ENCODE results near the gene ST3GAL4.

DNA sequence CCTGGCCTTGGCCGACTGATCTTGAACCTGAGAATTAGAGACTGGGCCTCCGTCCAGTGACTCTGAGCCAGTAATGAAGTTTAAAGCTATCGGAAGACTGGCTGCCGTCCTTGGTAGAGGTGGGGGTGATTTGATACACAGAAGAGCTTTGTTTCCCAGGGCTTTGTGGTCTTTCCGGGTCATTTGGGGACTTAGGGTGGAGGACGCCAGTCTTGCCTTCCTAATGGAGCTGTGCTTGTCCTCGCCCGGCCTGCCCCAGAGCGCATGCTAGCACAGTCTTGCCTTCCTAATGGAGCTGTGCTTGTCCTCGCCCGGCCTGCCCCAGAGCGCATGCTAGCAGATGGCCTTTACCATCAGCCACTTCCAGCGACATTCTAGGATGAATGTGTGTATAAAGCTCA lies 65.8 kb downstream of the ST3GAL4 start:
- TF ChIP-seq, protein P1, sequence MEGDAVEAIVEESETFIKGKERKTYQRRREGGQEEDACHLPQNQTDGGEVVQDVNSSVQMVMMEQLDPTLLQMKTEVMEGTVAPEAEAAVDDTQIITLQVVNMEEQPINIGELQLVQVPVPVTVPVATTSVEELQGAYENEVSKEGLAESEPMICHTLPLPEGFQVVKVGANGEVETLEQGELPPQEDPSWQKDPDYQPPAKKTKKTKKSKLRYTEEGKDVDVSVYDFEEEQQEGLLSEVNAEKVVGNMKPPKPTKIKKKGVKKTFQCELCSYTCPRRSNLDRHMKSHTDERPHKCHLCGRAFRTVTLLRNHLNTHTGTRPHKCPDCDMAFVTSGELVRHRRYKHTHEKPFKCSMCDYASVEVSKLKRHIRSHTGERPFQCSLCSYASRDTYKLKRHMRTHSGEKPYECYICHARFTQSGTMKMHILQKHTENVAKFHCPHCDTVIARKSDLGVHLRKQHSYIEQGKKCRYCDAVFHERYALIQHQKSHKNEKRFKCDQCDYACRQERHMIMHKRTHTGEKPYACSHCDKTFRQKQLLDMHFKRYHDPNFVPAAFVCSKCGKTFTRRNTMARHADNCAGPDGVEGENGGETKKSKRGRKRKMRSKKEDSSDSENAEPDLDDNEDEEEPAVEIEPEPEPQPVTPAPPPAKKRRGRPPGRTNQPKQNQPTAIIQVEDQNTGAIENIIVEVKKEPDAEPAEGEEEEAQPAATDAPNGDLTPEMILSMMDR (IDR thresholded peaks at IDR 0.05) = no peak
- TF ChIP-seq, protein P2, sequence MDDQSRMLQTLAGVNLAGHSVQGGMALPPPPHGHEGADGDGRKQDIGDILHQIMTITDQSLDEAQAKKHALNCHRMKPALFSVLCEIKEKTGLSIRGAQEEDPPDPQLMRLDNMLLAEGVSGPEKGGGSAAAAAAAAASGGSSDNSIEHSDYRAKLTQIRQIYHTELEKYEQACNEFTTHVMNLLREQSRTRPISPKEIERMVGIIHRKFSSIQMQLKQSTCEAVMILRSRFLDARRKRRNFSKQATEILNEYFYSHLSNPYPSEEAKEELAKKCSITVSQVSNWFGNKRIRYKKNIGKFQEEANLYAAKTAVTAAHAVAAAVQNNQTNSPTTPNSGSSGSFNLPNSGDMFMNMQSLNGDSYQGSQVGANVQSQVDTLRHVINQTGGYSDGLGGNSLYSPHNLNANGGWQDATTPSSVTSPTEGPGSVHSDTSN (IDR thresholded peaks at IDR 0.05) = no peak
- no peak for TF ChIP-seq MAZ (IDR thresholded peaks at IDR 0.05; ENCODE audit: borderline replicate concordance, low read depth, low read length)
- TF ChIP-seq POLR2A (IDR thresholded peaks at IDR 0.05; ENCODE audit: low read length) = no peak
- TF ChIP-seq, protein P3, sequence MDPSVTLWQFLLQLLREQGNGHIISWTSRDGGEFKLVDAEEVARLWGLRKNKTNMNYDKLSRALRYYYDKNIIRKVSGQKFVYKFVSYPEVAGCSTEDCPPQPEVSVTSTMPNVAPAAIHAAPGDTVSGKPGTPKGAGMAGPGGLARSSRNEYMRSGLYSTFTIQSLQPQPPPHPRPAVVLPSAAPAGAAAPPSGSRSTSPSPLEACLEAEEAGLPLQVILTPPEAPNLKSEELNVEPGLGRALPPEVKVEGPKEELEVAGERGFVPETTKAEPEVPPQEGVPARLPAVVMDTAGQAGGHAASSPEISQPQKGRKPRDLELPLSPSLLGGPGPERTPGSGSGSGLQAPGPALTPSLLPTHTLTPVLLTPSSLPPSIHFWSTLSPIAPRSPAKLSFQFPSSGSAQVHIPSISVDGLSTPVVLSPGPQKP (IDR thresholded peaks at IDR 0.05; ENCODE audit: low read depth, low read length) = no peak
- TF ChIP-seq HOXA7 (CRISPR knock-in tag; IDR thresholded peaks at IDR 0.05) = no peak
- no peak for TF ChIP-seq JUNB (IDR thresholded peaks at IDR 0.05)
- TF ChIP-seq, protein P4, sequence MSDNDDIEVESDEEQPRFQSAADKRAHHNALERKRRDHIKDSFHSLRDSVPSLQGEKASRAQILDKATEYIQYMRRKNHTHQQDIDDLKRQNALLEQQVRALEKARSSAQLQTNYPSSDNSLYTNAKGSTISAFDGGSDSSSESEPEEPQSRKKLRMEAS (IDR thresholded peaks at IDR 0.05) = no peak
- TF ChIP-seq, protein P5, sequence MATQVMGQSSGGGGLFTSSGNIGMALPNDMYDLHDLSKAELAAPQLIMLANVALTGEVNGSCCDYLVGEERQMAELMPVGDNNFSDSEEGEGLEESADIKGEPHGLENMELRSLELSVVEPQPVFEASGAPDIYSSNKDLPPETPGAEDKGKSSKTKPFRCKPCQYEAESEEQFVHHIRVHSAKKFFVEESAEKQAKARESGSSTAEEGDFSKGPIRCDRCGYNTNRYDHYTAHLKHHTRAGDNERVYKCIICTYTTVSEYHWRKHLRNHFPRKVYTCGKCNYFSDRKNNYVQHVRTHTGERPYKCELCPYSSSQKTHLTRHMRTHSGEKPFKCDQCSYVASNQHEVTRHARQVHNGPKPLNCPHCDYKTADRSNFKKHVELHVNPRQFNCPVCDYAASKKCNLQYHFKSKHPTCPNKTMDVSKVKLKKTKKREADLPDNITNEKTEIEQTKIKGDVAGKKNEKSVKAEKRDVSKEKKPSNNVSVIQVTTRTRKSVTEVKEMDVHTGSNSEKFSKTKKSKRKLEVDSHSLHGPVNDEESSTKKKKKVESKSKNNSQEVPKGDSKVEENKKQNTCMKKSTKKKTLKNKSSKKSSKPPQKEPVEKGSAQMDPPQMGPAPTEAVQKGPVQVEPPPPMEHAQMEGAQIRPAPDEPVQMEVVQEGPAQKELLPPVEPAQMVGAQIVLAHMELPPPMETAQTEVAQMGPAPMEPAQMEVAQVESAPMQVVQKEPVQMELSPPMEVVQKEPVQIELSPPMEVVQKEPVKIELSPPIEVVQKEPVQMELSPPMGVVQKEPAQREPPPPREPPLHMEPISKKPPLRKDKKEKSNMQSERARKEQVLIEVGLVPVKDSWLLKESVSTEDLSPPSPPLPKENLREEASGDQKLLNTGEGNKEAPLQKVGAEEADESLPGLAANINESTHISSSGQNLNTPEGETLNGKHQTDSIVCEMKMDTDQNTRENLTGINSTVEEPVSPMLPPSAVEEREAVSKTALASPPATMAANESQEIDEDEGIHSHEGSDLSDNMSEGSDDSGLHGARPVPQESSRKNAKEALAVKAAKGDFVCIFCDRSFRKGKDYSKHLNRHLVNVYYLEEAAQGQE (IDR thresholded peaks at IDR 0.05) = no peak

All from A549 (cell line).